Stimulated activated CD4-positive, alpha-beta T cell treated with anti-CD3 and anti-CD28 coated beads, Interleukin-12 subunit alpha, Interleukin-12 subunit beta, amount 100 ng/mL, for 24 hours (primary cell): ENCODE measurements around the gene SSU72.
"Not testable (repeated sequence)": the region's sequence is repeated elsewhere in the genome, so short reads cannot be mapped to it uniquely, and the experiment has no call there.

ENCODE experiments used
- DNase-seq, 2 experiments: peaks; one replicate each; pipeline ENCODE4 v3.0.0-alpha.2; 2020; ENCODE audit warnings: low read depth in 2 of 2

Gene SSU72

DNA sequence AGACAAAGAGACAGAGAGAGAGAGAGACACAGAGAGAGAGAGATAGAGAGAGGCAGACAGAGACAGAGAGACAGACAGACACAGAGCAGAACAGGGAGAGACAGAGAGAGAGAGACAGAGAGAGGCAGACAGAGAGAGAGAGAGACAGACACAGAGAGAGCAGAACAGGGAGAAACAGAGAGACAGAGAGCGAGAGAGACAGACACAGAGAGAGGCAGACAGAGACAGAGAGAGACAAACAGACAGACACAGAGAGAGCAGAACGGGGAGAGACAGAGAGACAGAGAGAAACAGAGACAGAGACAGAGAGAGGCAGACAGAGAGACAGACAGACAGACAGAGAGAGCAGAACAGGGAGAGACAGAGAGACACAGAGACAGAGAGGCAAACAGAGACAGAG lies 20.7 kb upstream of the SSU72 start:
- DNase-seq, result not testable (repeated sequence)

DNA sequence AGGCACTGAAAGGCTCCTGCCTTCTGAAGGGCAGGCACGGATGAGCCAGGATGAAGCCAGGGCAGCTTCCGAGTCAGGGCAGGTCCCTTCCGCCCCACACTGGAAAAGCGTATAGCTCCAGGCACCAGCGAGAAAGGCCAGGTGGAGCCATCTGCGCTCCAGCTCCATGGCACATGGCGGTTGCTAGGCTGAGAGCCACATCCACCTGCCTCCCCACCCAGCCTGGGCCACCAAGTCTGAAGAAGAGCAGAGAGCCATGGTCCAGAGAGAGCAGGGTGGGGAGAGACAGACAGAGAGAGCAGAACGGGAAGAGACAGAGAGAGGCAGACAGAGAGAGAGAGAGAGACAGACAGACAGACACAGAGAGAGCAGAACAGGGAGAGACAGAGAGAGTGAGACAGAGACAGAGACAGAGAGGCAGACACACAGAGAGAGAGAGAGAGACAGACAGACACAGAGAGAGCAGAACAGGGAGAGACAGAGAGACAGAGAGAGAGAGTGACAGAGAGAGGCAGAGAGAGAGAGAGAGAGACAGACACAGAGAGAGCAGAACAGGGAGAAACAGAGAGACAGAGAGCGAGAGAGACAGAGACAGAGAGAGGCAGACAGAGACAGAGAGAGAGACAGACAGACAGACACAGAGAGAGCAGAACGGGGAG lies 20.1 kb upstream of the SSU72 start:
- DNase-seq, result no peak

DNA sequence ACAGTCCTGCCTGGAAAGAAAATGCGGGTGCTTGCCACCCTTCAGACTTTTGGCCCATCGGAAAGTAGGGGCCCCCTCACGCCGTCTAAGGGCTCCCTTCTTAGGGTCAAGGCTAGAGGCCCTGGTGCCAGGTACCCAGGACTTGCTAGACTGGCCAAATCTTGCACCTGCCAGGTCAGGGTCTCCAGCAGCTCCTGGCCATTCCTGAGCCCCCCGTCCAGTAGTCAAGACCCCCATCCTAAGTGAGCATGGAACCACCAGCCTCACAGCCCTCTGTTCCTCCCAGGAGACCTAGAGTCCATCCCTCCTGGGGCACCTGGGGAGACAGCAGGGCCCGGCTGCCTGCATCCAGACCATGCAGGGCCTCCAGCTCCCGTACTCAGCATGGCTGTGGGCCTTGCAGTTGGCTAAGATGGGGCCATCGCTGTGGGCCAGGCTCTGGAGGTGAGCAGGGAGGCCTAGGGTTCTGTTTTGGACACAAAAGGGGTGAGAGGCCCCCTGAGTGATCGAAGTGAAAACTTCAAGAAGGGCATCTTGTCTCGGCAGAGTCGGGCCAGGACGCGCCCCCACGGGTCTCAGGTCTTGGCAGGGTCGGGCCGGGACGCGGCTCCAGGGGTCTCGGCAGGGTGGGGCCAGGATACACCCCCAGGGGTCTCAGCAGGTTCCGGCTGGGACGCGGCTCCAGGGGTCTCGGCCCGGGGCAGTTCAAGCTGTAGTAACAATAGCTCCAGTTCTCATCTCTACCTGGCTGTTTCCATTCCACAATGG lies 19.4 kb upstream of the SSU72 start:
- no peak for DNase-seq

DNA sequence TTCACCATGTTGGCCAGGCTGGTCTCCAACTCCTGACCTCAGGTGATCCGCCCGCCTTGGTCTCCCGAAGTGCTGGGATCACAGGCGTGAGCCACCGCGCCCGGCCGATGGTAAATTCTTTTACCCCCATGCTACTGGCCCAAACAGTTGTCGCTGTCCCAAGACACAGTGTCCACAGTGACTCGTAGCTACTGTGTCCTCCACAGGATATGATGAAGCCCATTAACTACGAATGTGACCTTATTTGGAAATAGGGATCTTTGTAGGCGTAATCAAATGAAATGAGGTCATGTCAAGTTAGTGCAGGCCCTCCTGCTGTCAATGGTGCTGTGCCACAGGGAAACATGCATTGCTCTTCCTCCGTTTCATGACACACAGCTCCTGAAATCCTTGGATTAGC lies 16.8 kb upstream of the SSU72 start:
- DNase-seq, result no peak

DNA sequence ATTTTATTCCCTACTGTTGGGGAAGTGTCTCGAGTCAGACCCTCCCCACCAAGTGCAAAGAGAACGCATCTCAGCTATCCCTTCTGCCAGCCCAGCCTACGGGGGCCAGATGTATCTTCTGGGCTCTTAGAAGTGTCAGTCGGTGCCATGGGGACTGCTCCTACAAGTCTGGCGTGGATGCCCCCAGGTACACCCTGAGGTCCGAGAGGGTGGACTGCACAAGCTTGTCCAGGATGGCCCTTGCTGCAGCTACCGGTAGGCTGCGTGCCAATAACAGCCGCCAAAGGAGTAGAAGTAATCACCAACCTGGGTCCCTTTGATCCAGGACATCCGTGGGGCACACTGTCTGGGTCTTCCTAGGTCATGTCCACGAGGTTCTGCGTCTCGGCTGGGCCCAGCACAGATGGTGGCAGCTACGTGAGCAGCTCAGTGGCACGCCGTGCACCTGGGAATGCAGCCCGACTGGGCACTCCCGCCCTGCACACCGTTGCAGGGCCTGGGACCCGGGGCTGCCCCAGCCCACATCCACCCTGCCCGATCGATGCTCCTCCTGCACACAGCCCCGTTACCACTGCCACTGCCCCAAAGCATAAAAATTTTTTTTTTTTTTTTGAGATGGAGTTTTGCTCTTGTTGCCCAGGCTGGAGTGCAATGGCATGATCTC lies 8.8 kb upstream of the SSU72 start:
- no peak for DNase-seq

DNA sequence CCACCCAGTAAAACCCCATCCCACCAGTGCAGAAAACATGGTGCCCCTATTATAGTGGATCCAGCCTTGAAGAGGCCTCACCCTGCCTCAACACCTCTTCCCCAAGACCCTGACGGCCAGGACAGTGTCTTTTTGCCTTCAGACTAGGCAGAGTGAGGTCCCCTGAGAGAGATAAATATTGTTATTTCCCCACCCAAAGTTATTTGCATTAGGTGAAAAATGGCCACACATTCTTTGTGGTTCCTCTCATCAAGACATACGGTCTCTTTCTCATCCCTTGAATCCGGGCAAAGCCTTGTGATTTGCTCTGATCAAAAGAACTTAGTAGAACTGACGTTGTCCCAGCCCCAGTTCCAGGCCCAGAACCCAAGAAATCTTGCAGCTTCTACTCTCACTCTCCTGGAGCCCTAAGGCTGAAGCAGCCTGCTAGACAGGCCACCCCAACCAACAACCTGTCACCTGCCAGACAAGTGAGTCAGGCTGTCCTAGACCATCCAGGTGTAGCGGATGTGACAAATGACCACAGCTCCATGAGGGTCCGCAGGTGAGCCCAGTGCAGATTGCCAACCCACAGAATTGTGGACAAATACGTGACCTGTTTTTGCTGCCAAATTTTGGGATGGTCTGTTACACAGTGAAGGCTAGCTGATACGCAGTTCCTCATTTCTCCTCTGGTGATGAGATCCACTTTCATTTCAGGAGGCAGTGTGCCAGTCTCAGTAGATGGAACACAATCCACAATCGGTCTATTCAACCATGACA lies 8.1 kb upstream of the SSU72 start:
- DNase-seq, result no peak

DNA sequence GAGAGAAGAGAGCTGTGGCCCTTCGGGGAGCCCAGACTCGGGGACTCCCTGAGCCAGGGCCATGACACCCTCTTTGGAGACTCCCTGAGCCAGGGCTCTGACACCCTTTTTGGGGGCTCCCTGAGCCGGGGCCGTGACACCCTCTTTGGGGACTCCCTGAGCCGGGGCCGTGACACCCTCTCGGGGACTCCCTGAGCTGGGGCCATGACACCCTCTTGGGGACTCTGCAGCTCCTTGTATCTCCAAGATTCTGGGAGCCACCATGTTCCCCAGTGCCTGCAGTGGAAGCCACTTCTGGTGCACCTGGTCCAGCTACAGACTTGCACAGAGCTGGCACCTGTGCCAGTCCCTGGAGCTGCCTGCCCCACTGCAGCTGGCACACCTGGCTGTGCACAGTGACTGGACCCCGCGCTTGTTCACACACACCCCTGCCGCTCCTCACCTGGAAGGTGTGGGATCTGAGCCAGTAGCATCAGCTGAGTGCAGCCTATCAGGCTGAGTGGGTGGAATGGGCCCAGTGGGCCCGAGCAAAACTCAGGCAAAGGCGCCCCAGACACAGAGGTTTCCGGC lies 3.8 kb upstream of the SSU72 start:
- no peak for DNase-seq

DNA sequence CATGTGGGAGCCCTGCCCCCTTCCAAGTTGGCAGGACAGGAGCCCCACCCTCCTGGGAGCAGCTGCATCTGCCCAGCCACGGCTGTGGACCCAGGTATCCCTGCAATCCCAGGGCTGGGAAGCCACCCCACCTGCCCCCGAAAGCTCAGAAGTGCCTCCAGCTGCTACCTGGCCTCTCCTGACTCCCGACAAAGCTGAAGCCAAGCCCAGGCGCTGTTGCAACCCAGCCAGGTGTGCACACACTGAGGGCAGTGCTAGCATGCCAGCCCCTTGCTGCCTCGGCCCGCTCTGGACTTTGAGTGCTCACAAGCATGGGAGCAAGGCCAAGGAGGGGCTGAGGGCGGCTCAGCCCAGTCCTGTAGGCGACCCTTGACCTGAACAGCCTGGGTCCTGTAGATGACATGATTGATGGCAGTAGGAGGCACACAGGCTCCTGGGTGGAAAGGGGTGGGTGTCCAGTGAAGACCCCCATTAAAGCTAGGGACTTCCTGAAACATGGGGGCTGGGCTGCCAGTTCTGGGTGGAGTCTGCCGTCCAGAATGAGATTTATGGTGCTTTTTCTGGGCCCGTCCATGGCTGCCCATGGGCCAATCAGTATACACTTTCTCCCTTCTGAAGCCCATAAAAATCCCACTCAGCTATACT lies 2.8 kb upstream of the SSU72 start:
- no peak for DNase-seq

DNA sequence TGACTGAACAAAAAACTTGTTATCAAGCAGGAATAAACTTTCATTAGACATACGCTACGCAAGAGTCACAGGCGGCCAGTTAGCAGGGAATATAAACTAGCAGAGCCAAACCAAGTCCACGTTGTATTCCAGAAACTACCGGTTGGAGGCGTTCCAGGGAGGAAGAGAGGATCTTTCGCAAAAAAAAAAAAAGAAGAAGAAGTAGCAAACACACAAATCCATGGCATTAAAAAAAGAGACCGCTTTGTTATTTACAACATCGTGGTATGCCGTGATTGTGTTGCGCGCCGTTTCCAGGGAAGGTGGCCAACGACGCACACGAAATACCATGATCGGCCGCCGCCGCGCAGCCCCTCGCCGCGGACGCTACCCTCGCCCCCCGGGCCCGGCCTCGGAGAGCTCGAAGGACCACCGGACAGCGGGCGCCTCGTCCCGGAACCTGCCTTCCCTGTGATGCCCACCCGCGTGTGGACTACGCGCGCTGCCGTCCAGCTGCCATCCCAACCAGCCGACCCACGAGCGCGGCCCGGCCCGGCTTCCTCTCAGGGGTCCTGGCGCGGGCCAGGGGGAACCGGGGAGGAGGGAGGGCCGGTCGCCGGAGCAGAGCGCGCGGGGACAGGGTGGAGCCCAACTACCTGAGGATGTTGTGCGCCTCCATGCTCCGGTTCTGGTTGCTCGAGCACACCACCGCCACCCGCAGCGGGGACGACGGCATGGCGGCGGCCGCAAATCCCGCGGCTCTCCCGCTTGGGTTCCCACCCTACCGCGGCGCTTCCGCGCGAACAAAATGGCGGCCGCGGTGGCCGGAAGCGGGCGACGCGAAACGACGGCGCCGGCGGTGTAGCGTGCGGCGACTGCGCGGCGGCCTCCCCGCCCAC lies 581 bp downstream of the SSU72 start:
- DNase-seq, result peak in 1 of 2 experiments; percentile 55

DNA sequence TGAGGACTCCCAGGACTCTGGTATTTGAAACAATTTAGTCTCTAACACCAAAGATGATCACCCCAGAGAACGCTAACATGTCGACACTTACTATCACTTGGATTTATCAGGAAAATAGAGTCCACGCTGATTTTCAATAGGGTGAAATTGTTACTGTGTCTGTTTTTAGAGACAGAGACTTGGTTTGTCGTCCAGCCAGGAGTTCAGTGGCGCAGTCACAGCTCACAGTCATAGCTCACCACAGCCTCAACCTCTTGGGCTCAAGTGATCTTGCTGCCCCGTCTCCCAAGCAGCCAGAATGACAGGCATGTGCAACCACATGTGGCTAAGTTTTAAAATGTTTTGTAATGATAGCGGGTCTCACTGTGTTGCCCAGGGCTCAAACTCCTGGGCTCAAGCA lies 5.3 kb downstream of the SSU72 start:
- no peak for DNase-seq

DNA sequence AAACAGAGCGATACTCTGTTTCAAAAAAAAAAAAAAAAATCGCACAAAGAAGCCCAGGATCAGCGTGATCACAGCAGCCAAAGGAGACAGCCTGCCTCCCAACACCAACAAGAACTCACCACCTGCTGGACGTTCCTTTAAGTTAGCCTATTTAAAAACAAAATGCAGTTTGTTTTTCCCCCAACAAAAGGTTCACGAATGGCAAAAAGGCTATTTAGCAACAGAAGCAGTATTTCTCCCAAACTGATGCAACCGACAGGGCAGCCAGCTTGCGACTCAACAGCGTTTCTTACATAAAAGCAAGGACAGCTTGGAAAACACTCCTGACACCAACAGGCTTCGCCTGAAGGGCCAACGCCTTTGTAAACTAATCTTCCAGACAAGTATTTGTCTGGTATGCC lies 6.8 kb downstream of the SSU72 start:
- no peak for DNase-seq

DNA sequence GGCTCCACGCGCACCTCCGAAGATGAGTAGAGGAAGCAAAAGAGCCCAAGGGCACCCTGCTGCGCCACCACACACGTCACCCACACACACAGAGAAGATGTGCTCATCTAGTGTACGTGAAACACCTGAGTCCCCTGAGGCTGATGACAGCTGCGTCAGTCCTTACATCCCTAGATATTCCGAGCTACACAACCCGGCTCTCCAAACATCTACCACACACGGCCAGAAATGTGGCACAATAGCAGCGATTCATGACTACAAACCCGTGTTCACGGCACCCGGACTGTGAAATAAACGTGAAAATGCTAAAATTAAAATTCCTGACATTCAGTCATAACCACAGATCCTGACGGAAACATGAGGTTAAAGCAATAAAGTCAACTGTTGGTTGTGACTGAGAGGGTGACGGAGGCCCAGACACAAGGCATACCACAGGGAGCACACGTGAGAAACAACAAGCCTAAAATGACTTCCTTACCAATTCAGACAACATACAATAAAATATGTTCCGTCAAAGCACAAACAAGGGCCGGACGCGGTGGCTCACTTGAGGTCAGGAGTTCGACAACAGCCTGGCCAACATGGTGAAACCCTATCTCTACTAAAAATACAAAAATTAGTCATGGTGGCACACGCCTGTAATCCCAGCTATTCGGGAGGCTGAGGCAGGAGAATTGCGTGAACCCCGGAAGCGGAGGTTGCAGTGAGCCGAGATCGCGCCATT lies 7.3 kb downstream of the SSU72 start:
- no peak for DNase-seq

DNA sequence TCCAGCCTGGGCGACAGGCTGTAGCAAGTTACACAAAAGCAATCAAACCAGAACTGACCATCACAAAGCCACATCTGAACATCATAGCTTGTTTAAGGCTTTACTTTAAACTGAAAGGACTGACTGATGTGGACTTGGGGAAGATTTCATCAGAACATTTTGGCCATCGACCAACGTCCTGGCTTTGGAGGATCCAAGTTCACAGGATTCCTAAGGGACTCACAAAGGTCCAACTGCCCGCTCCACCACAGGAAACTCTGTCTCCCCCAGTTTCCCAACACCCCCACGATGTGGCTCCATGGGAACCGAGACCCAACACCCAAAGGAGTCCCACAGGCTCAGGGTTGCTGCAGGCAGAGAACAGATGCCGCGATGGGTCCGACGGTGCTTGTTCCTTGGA lies 9.3 kb downstream of the SSU72 start:
- DNase-seq, result no peak

DNA sequence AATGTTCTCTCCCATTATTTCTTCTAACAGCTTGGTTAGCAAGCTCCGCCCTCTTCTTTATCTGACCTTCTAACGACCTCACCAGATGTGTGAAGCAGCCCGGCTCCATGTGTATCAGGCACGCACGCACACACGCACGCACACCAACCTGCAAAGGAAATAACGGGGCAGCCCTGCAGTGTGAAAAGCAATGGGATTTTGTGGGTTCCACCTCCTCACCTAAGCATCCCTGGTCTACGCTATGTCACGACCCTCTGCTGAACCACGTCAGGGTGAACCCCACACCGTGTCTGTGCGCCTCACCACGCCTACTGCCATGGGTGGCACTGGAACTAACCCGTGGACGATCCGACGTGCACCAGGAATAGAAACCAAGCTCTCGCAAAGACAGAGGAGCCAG lies 10.4 kb downstream of the SSU72 start:
- no peak for DNase-seq

DNA sequence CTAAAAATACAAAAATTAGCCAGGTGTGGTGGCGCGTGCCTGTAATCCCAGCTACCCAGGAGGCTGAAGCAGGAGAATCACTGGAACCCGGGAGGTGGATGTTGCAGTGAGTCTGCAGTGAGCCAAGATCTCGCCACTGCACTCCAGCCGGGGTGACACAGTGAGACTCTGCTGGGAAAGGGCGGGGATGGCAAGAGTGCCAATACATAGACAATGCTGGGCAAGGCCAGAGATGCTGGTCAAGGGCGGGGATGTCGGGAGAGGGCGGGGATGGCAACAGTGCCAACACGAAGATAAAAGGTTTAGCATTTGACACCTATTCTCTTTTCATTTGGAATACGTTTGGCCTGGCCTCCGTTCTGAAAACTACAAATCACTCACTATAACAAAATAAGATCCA lies 11.0 kb downstream of the SSU72 start:
- DNase-seq, result no peak

DNA sequence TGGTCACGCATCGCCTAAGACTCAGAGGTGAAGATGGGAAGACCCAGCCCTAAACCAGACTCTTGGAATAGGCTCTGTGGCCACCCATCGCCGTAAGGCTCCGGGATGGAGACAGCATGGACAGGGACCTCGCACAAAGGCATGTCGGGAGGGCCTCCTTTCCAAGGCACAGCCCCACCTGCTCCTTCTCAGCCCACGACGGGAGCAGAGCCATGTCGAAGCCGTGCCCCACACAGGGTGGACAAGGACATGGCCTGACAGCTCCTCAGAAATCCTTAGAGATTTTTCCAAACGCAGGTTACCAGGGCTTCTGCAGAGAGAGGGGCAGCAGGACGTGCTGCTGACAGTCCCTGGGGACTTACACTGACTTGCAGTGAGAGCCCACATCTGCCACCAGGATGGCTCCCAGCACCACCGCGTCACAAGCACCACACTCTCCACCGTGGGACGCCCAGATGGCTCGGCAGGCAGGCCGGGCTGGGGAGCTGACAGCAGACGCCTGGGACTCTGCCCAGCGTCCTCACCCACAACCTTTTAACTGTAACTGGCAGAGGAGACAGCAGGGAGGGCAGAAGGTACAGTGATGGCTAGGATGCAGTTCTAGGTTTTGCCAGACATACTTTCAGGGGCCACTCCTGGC lies 12.0 kb downstream of the SSU72 start:
- no peak for DNase-seq

DNA sequence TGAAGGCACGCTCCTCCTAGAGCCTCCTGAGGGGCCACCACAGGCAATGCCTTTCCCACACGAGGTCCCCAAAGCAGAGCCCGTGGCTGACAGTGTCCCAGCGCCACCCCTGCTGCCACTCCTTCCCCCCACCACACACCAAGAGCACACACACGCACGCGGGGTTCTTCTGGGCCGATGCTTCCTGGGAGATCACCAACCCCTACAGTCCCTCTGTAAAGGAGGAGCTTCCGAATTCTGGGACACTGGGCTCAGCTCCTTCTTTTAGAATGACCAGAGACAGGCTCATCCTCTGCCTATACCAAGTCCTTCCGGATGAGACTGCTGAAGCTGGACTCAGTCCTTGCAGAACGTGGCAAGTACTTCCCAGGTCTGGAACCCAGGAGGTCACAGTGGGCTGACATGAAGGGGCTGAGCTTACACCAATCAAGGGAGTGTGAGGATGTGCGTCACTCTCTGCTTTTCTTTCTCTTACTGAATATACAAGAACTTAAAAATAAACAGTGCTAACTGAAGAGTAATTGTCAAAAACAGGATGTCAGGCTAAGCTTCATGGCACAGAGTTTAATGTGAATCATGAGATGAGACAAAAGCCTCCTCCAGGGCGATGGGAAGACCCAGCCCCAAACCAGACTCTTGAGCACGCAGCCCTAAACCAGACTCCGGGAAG lies 12.7 kb downstream of the SSU72 start:
- DNase-seq, result no peak

DNA sequence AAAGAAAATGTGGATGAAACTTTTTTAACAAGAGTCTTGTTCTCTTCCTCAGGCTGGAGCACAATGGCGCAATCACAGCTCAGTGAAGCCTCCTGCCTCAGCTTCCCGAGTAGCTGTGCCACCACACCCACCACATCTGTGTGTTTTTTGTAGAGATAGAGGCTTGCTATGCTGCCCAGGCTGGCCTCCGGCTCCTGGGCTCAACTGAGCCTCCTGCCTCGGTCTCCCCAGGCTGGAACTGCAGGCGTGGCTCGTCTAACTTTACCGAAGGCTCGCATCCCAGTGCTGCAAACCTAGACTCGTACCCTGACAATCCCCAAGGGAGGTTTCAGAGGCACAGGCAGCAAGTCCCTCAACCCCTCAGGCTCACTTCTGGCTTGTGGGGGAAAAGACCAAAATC lies 14.5 kb downstream of the SSU72 start:
- DNase-seq, result no peak

DNA sequence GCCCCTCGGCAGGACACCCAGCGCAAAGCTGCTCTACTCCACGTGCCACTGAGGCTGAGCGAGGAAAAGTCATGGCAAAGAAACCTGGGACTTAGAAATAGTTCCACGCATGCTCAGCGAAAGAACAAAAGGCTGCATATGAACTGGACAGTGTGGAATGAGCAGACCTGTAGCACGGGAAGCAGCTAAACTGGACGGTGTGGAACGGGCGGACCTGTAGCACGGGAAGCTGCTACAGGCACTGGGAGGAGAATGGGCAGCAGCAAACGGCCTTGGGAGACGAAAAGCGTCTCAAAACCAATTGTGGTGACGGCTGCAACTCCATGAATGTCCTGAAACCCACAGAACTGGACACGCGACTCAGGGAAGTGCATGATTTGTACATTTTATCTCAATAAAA lies 15.6 kb downstream of the SSU72 start:
- DNase-seq, result no peak
